HCT116 (cell line): ENCODE results near the gene COL9A3. TPM values are rescaled to one million over a fixed set of nuclear protein-coding genes. Genes with fewer than 3 reads are reported as not detected.

Source experiments
- ATAC-seq: fragments of 200-7000 bp; cut with Tn5 transposase; 2 replicates; pipeline ENCODE4 v1.9.1; 2020; ENCODE audit warnings: mild to moderate bottlenecking, moderate library complexity
- BruUV-seq: library from RNA; stranded (reverse); fragments of 400-500 nt; replicated peaks from 2 replicates; lab custom pipeline; 2021; lab: Mats Ljungman, UMichigan
- CTCF ChIA-PET: fragments of 300-600 bp; sonication (Branson Sonifier 250); formaldehyde crosslinking; loops from one replicate; lab custom pipeline; 2021; ENCODE audit warnings: antibody characterized with exemption; lab: Charles Lee
- POLR2A ChIA-PET: fragments of 300-600, 350-600 bp; sonication (Branson Sonifier 250); formaldehyde crosslinking; loops from one replicate; lab custom pipeline; 2021; ENCODE audit warnings: antibody characterized with exemption; lab: Charles Lee
- RAD21 ChIA-PET, 2 experiments: fragments of 300-600 bp; sonication (Branson Sonifier 250); formaldehyde crosslinking; loops; one replicate each; lab custom pipeline; 2023; ENCODE audit warnings: low total read pairs in 2 of 2; ENCODE audit not compliant: uncharacterized antibody in 2 of 2, unreplicated experiment in 2 of 2, low non-redundant PET in 1 of 2; lab: Charles Lee
- DNase-seq: peaks from one replicate; pipeline ENCODE4 v3.0.0-alpha.2; 2010; ENCODE audit warnings: low read depth, low spot score
- H2AFZ ChIP-seq: fragments of 200-600 bp; shearing (Covaris generic), sonication (generic); 2 replicates; pipeline ENCODE4 v1.6.1; 2017; ENCODE audit warnings: low read depth, mixed run types, mixed read lengths, antibody characterized with exemption, low read length; ENCODE audit not compliant: poor library complexity, severe bottlenecking
- H3K27ac ChIP-seq: 2 replicates; pipeline ENCODE4 v1.5.1; 2012; ENCODE audit warnings: low read depth, low read length
- H3K27me3 ChIP-seq: fragments of 200-600 bp; sonication (generic); 2 replicates; pipeline ENCODE4 v1.6.1; 2016; ENCODE audit warnings: mixed run types, low read length, mixed read lengths; ENCODE audit not compliant: insufficient read depth
- H3K36me3 ChIP-seq, 2 experiments: fragments of 200-500 bp in 1 of 2; fragments of 200-600 bp in 1 of 2; sonication (Bioruptor generic) in 1 of 2; sonication (generic) in 1 of 2; 2 replicates each; pipeline versions ENCODE4 v1.5.1 to v1.6.1; 2014 to 2016; ENCODE audit warnings: low read length in 2 of 2, inconsistent platforms in 1 of 2, mixed read lengths in 1 of 2, mixed run types in 1 of 2; ENCODE audit not compliant: insufficient read depth in 2 of 2, control insufficient read depth in 1 of 2
- H3K4me1 ChIP-seq, 2 experiments: fragments of 200-600 bp in 1 of 2; sonication (generic) in 1 of 2; 2 replicates each; pipeline versions ENCODE4 v1.5.1 to v1.6.1; 2012 to 2017; ENCODE audit warnings: low read length in 2 of 2, inconsistent platforms in 1 of 2, mild to moderate bottlenecking in 1 of 2, mixed read lengths in 1 of 2, mixed run types in 1 of 2, moderate library complexity in 1 of 2; ENCODE audit not compliant: insufficient read depth in 2 of 2, control insufficient read depth in 1 of 2
- H3K4me2 ChIP-seq: fragments of 200-600 bp; sonication (generic); 2 replicates; pipeline ENCODE4 v1.6.1; 2017; ENCODE audit warnings: mixed run types, low read length, mixed read lengths
- H3K4me3 ChIP-seq, 2 experiments: fragments of 200-600 bp in 1 of 2; sonication (generic) in 1 of 2; replicated peaks in 1 of 2; 2 replicates each; pipeline ENCODE4 v1.5.1; 2011 to 2016; ENCODE audit warnings: low read length in 2 of 2, control low read depth in 1 of 2, low read depth in 1 of 2, mild to moderate bottlenecking in 1 of 2, mixed read lengths in 1 of 2, mixed run types in 1 of 2
- H3K79me2 ChIP-seq: fragments of 200-600 bp; sonication (generic); 2 replicates; pipeline ENCODE4 v1.6.1; 2017; ENCODE audit warnings: mild to moderate bottlenecking, mixed run types, low read length, moderate library complexity, mixed read lengths; ENCODE audit not compliant: insufficient read depth
- H3K9ac ChIP-seq: fragments of 200-600 bp; sonication (generic); 2 replicates; pipeline ENCODE4 v1.6.1; 2016; ENCODE audit warnings: low read length, mixed read lengths
- H3K9me2 ChIP-seq: fragments of 200-600 bp; sonication (generic), shearing (Covaris generic); 2 replicates; pipeline ENCODE4 v1.6.1; 2017; ENCODE audit warnings: mixed run types, mild to moderate bottlenecking, moderate library complexity; ENCODE audit not compliant: insufficient read depth
- H3K9me3 ChIP-seq, 2 experiments: fragments of 200-500 bp in 1 of 2; fragments of 200-600 bp in 1 of 2; sonication (Bioruptor generic) in 1 of 2; sonication (generic) in 1 of 2; 2 replicates each; pipeline ENCODE4 v1.6.1; 2014 to 2017; ENCODE audit warnings: low read length in 2 of 2, mixed read lengths in 2 of 2, inconsistent platforms in 1 of 2, low read depth in 1 of 2, mild to moderate bottlenecking in 1 of 2, mixed run types in 1 of 2, moderate library complexity in 1 of 2; ENCODE audit not compliant: control insufficient read depth in 1 of 2, insufficient read depth in 1 of 2
- H4K20me1 ChIP-seq: fragments of 200-600 bp; sonication (generic), shearing (Covaris generic); 2 replicates; pipeline ENCODE4 v1.6.1; 2017; ENCODE audit warnings: mixed run types, mild to moderate bottlenecking, moderate library complexity; ENCODE audit not compliant: insufficient read depth
- ATF3 ChIP-seq: IDR thresholded peaks from 2 replicates; pipeline ENCODE4 v1.6.1; 2012
- CBX3 ChIP-seq: IDR thresholded peaks from 2 replicates; pipeline ENCODE4 v1.6.1; 2012; ENCODE audit warnings: low read depth
- EGR1 ChIP-seq: IDR thresholded peaks from 2 replicates; pipeline ENCODE4 v1.6.1; 2012; ENCODE audit warnings: low read depth
- FOSL1 ChIP-seq: IDR thresholded peaks from 2 replicates; pipeline ENCODE4 v1.6.1; 2012; ENCODE audit warnings: low read depth
- REST ChIP-seq: IDR thresholded peaks from 2 replicates; pipeline ENCODE4 v1.6.1; 2012; ENCODE audit warnings: low read depth
- TCF7L2 ChIP-seq: IDR thresholded peaks from 2 replicates; pipeline ENCODE4 v1.7.0; 2011; ENCODE audit warnings: borderline replicate concordance, inconsistent platforms; ENCODE audit not compliant: insufficient read depth, insufficient read length; ENCODE audit errors: extremely low read depth
- ZNF274 ChIP-seq: fragments of 200-500 bp; sonication (Bioruptor generic); IDR thresholded peaks from 2 replicates; pipeline ENCODE4 v1.6.1; 2014; ENCODE audit warnings: mild to moderate bottlenecking, low read depth, low read length, inconsistent platforms
- intact Hi-C: fragments of 100-400 bp; cut with micrococcal nuclease; formaldehyde crosslinking; loops from 2 replicates; pipeline ENCODE4 v1.10.0; 2022
- total RNA-seq: library from RNA; stranded (reverse); gene quantifications from one replicate; pipeline ENCODE4 v1.2.1, GENCODE V29; 2021; ENCODE audit not compliant: unreplicated experiment

Gene COL9A3
- total RNA-seq, 1 experiment from 2014 or later = 29.7 TPM

GRCh38 chr20:62850333-62850974, 33.6 kb downstream of the COL9A3 start:
- RAD21 ChIA-PET = no interaction called here
- no peak overlapping the region; the same call in 1 of the 2 replicates for H3K27ac ChIP-seq
- CTCF ChIA-PET = no interaction called here
- H3K9ac ChIP-seq = no peak overlapping the region
- H3K36me3 ChIP-seq = peaks cover 19 to 38% of the 10 kb centered on the region in 2 experiments
- DNase-seq (no peak), ATAC-seq (no peak)
- H3K79me2 ChIP-seq = peaks cover 10% of the 10 kb centered on the region; the same call in 1 of the 2 replicates
- H3K9me3 ChIP-seq = no peaks in the 10 kb centered on the region
- no TSS peak for BruUV-seq
- no peak overlapping the region for H3K4me2 ChIP-seq
- H2AFZ ChIP-seq = no peak overlapping the region
- no peaks in the 10 kb centered on the region for H4K20me1 ChIP-seq
- no peaks in the 10 kb centered on the region for H3K27me3 ChIP-seq
- POLR2A ChIA-PET = no interaction called here
- no peaks in the 10 kb centered on the region for H3K9me2 ChIP-seq
- TF ChIP-seq REST = no peak
- TF ChIP-seq FOSL1 = no peak
- TF ChIP-seq TCF7L2 = no peak
- no peak for TF ChIP-seq ZNF274
- no peak for TF ChIP-seq ATF3
- no peak for TF ChIP-seq EGR1
- TF ChIP-seq CBX3 = no peak
- no peak overlapping the region for H3K4me3 ChIP-seq
- intact Hi-C loops = no loop called here
- H3K4me1 ChIP-seq = no peaks in the 10 kb centered on the region
